Subcutaneous adipose tissue (tissue), 4 donors: Measurements from ENCODE around the gene NDUFA12. TPM values are rescaled to one million over a fixed set of nuclear protein-coding genes. Genes with fewer than 3 reads are reported as not detected.

Experiments
- CTCF ChIP-seq: fragments of 450-650 bp; IDR thresholded peaks from one replicate; pipeline ENCODE4 v1.5.1; 2016; ENCODE audit warnings: low read depth, mild to moderate bottlenecking, control low read depth, antibody characterized with exemption, moderate library complexity
- total RNA-seq, 4 donors: library from RNA; depleted of rRNA; stranded (reverse); fragments of >200 nt; gene quantifications; one replicate each; pipeline ENCODE4 v1.1.0, GENCODE V29; 2016

The NDUFA12 gene
- total RNA-seq, 4 donors from 2014 or later: 63.7 to 159 (median 81.6) TPM

- TF ChIP-seq CTCF: no peak
Measured at GRCh38 chr12:94925206-94925605, 78.3 kb downstream of the NDUFA12 start.

DNA sequence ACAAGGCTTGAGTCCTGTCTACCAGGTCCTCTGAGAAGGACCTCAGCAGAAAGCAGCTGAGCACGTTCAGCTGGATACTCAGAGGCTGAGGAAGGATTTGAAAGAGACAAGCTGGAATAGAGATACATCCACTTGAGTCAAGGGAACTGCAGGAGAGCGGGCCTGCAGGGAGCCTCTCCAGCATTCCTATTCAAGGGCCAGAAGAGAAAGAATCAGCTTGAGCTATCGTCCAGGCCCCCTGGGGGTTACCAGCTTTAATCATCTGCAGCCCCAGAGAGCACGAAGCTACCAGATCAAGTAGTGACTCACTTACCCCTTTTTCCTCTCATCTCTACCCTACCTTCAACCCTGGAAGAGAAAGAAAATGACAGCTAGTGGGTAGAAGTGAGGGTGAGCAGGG, 80.9 kb downstream of the NDUFA12 start:
- TF ChIP-seq CTCF: no peak

Other genes with a start within 250 kb of the NDUFA12 start
- 100 to 1,000 TPM in 1 of 4 donors, 10 to 100 TPM in 3; 46.4 to 101 (median 69.5) TPM for gene NR2C1, start 69.9 kb upstream of the NDUFA12 start, total RNA-seq
- gene FGD6, start 213.8 kb upstream of the NDUFA12 start, total RNA-seq: 10 to 100 TPM in 1 of 4 donors, 1 to 10 TPM in 3; 3.4 to 13.8 (median 7.6) TPM
- gene VEZT, start 214.1 kb upstream of the NDUFA12 start, total RNA-seq: 10 to 100 TPM; 50.5 to 78.0 (median 61.9) TPM